Muscle of leg (tissue), 9 donors: Measurements from ENCODE around the gene CHD1L. TPM values are rescaled to one million over a fixed set of nuclear protein-coding genes. Genes with fewer than 3 reads are reported as not detected.

Source experiments
- polyA plus RNA-seq, 8 donors: library from polyadenylated mRNA; unstranded; fragments of 120-200 nt; gene quantifications; one replicate each; pipeline versions ENCODE4 v1.2.1 to v1.2.3, GENCODE V29; 2013; ENCODE audit warnings: inconsistent platforms in 1 of 8, low replicate concordance in 1 of 8; ENCODE audit not compliant: insufficient read length in 8 of 8, insufficient read depth in 1 of 8
- total RNA-seq: library from RNA; stranded (reverse); fragments of 120-200 nt; gene quantifications from one replicate; pipeline ENCODE4 v1.2.4, GENCODE V29; 2013

Gene CHD1L
- total and polyA plus RNA-seq, 9 donors = 18.6 to 26.8 (median 22.0) TPM

Other genes starting within 250 kb of the CHD1L start
- 33.1 TPM for gene PRKAB2, start 70.2 kb upstream of the CHD1L start, total RNA-seq
- 10 to 100 TPM; 27.7 to 46.1 (median 31.7) TPM for gene PRKAB2, start 70.2 kb upstream of the CHD1L start, polyA plus RNA-seq
- gene FMO5, start 17.3 kb upstream of the CHD1L start, total RNA-seq = 1.0 TPM
- gene FMO5, start 17.3 kb upstream of the CHD1L start, polyA plus RNA-seq = 1 to 10 TPM; 1.9 to 2.5 (median 2.1) TPM